Measurements from ENCODE around the gene PRPSAP1.

GRCh38 chr17:76397687-76398522 is 44.2 kb upstream of the PRPSAP1 start:
- TF ChIP-seq CTCF (IDR thresholded peaks at IDR 0.05) (peak; percentile 94 to 97 (median 94)), POLR2AphosphoS5 (IDR thresholded peaks at IDR 0.05) (no peak)

Data from sigmoid colon (tissue), 4 donors.